Measurements from ENCODE around the gene ZNF205. TPM values are rescaled to one million over a fixed set of nuclear protein-coding genes. Genes with fewer than 3 reads are reported as not detected.
"Not testable (repeated sequence)": the region's sequence is repeated elsewhere in the genome, so short reads cannot be mapped to it uniquely, and the experiment has no call there.

The ZNF205 gene
- total and polyA plus RNA-seq, 7 donors: 1.8 to 5.4 (median 1.9) TPM

GRCh38 chr16:3073448-3073847, 38.9 kb upstream of the ZNF205 start:
- Histone ChIP-seq H3K27me3 (ENCODE audit: insufficient read depth in 3 of 3, low read length in 2 of 3) (no peaks in the 10 kb centered on the region), H3K36me3 (ENCODE audit: insufficient read depth in 1 of 2, low read depth in 1 of 2) (peaks cover 0 to 3% of the 10 kb centered on the region in 2 donors), H3K4me3 (no peak overlapping the region), H3K9me3 (no peaks in the 10 kb centered on the region), H3K4me1 (no peaks in the 10 kb centered on the region), H3K27ac (no peak overlapping the region)
- TF ChIP-seq CTCF (IDR thresholded peaks at IDR 0.05): no peak
- WGBS, 3 donors: 79 to 88% (median 82%) methylated on average over 7 of the region's 7 CpGs
- intact Hi-C loops (cut with DNase I): no loop called here
- ATAC-seq (no peak), DNase-seq (no peak)

- intact Hi-C loops (cut with DNase I): no loop called here
- no peaks in the 10 kb centered on the region for H3K27me3 ChIP-seq (ENCODE audit: insufficient read depth in 3 of 3, low read length in 2 of 3)
- TF ChIP-seq CTCF (IDR thresholded peaks at IDR 0.05): no peak
- no peaks in the 10 kb centered on the region for H3K36me3 ChIP-seq (ENCODE audit: insufficient read depth in 1 of 2, low read depth in 1 of 2)
- no peaks in the 10 kb centered on the region for H3K9me3 ChIP-seq
- WGBS, 3 donors: 62 to 71% (median 71%) methylated on average over 8 to 9 of the region's 9 CpGs
- H3K4me1 ChIP-seq: no peaks in the 10 kb centered on the region
- no peak overlapping the region for H3K27ac ChIP-seq
- no peak overlapping the region for H3K4me3 ChIP-seq
- ATAC-seq (peak in 2 of 4 donors; percentile 32 to 48), DNase-seq (peak in 1 of 2 donors; percentile 55)
Observed at GRCh38 chr16:3074860-3075522, 37.4 kb upstream of the ZNF205 start.

- no peak overlapping the region for H3K4me3 ChIP-seq
- no peaks in the 10 kb centered on the region for H3K27me3 ChIP-seq (ENCODE audit: insufficient read depth in 3 of 3, low read length in 2 of 3)
- DNase-seq (no peak), ATAC-seq (no peak)
- TF ChIP-seq CTCF (IDR thresholded peaks at IDR 0.05): no peak
- 36 to 42% (median 40%) methylated on average over 10 of the region's 10 CpGs for WGBS, 3 donors
- intact Hi-C loops (cut with DNase I): no loop called here
- H3K27ac ChIP-seq: no peak overlapping the region
- H3K36me3 ChIP-seq (ENCODE audit: insufficient read depth in 1 of 2, low read depth in 1 of 2): no peaks in the 10 kb centered on the region
- no peaks in the 10 kb centered on the region for H3K4me1 ChIP-seq
- no peaks in the 10 kb centered on the region for H3K9me3 ChIP-seq
Observed at GRCh38 chr16:3075523-3075915, 36.9 kb upstream of the ZNF205 start.

GRCh38 chr16:3075946-3076345, 36.4 kb upstream of the ZNF205 start:
- H3K27me3 ChIP-seq (ENCODE audit: insufficient read depth in 3 of 3, low read length in 2 of 3); intact Hi-C loops (cut with DNase I); H3K4me3 ChIP-seq; H3K4me1 ChIP-seq; H3K9me3 ChIP-seq; H3K27ac ChIP-seq; H3K36me3 ChIP-seq (ENCODE audit: insufficient read depth in 1 of 2, low read depth in 1 of 2); ATAC-seq: not testable (repeated sequence)
- DNase-seq: peak in 1 of 2 donors; percentile 32
- WGBS, 3 donors: 86 to 100% (median 89%) methylated on average over 4 to 6 of the region's 6 CpGs

GRCh38 chr16:3076577-3076976, 35.8 kb upstream of the ZNF205 start:
- H3K36me3 ChIP-seq (ENCODE audit: insufficient read depth in 1 of 2, low read depth in 1 of 2): no peaks in the 10 kb centered on the region
- no peak overlapping the region for H3K4me3 ChIP-seq
- intact Hi-C loops (cut with DNase I): no loop called here
- no peaks in the 10 kb centered on the region for H3K27me3 ChIP-seq (ENCODE audit: insufficient read depth in 3 of 3, low read length in 2 of 3)
- no peak for TF ChIP-seq CTCF (IDR thresholded peaks at IDR 0.05)
- DNase-seq (peak in 1 of 2 donors; percentile 48), ATAC-seq (no peak)
- H3K4me1 ChIP-seq: no peaks in the 10 kb centered on the region
- WGBS, 3 donors: 60 to 71% (median 69%) methylated on average over 6 of the region's 6 CpGs
- H3K9me3 ChIP-seq: no peaks in the 10 kb centered on the region
- no peak overlapping the region for H3K27ac ChIP-seq

All from psoas muscle (tissue), 8 donors.